ENCODE results near the gene ZNF280C.

Gene ZNF280C

GRCh38 chrX:130267956-130268448 is 697 bp downstream of the ZNF280C start:
- ChIA-PET CTCF (no interaction called here), POLR2A (interaction anchor here (0.6 to 1.4 kb wide), 5 partner anchors 16 to 72 kb away, joined by 3 to 4 read pairs (median 4); partner anchors contain the start of gene SLC25A14)
- TF ChIP-seq FOXA1 (IDR thresholded peaks at IDR 0.05) (no peak), LEF1 (IDR thresholded peaks at IDR 0.05; ENCODE audit: borderline replicate concordance) (no peak), BHLHE40 (IDR thresholded peaks at IDR 0.05; ENCODE audit: borderline replicate concordance) (no peak), CTBP1 (IDR thresholded peaks at IDR 0.05; ENCODE audit: borderline replicate concordance) (no peak), ARNT (IDR thresholded peaks at IDR 0.05) (no peak), PKNOX1 (IDR thresholded peaks at IDR 0.05) (no peak), NFRKB (IDR thresholded peaks at IDR 0.05) (no peak)
- no peak for DNase-seq (ENCODE audit: extremely low spot score)

GRCh38 chrX:130264573-130264972 is 4.1 kb downstream of the ZNF280C start:
- CTCF ChIA-PET, result interaction anchor here (0.8 kb wide), 1 partner anchor 144 kb away, joined by 3 read pairs; no protein-coding TSS in a partner anchor
- no peak for DNase-seq (ENCODE audit: extremely low spot score)
- TF ChIP-seq TARDBP (IDR thresholded peaks at IDR 0.05) (no peak), NFRKB (IDR thresholded peaks at IDR 0.05) (no peak), SUZ12 (IDR thresholded peaks at IDR 0.05) (no peak), ELF4 (IDR thresholded peaks at IDR 0.05) (no peak), FOXM1 (IDR thresholded peaks at IDR 0.05; ENCODE audit: borderline replicate concordance) (no peak), LEF1 (IDR thresholded peaks at IDR 0.05; ENCODE audit: borderline replicate concordance) (no peak), HDGF (IDR thresholded peaks at IDR 0.05; ENCODE audit: borderline replicate concordance) (no peak), BHLHE40 (IDR thresholded peaks at IDR 0.05; ENCODE audit: borderline replicate concordance) (no peak), CTBP1 (IDR thresholded peaks at IDR 0.05; ENCODE audit: borderline replicate concordance) (no peak), FOXA1 (IDR thresholded peaks at IDR 0.05) (no peak), ARNT (IDR thresholded peaks at IDR 0.05) (no peak), L3MBTL2 (conservative IDR thresholded peaks at IDR 0.05) (no peak), PKNOX1 (IDR thresholded peaks at IDR 0.05) (no peak), SP1 (IDR thresholded peaks at IDR 0.05) (no peak), ZNF384 (IDR thresholded peaks at IDR 0.05) (no peak)
- POLR2A ChIA-PET, result no interaction called here

DNA sequence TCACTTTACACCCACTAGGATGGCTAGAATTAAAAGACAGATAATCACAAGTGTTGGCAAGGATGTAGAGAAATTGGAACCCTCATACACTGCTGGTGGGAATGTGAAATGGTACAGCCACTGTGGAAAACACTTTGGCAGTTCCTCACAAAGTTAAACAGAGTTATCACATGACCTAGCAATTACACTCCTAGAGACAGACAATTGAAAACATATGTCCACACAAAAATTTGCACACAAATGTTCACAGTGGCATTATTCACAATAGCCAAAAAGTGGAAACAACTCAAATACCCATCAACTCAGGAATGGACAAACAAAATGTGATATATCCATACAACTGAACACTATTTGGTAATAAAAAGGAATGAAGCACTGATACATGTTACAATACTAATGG is 5.7 kb downstream of the ZNF280C start:
- TF ChIP-seq HDGF (IDR thresholded peaks at IDR 0.05; ENCODE audit: borderline replicate concordance) (no peak), NFRKB (IDR thresholded peaks at IDR 0.05) (no peak), FOXK2 (IDR thresholded peaks at IDR 0.05) (no peak), ELF4 (IDR thresholded peaks at IDR 0.05) (no peak), BHLHE40 (IDR thresholded peaks at IDR 0.05; ENCODE audit: borderline replicate concordance) (no peak), PKNOX1 (IDR thresholded peaks at IDR 0.05) (no peak), FOXA1 (IDR thresholded peaks at IDR 0.05) (no peak), ARNT (IDR thresholded peaks at IDR 0.05) (no peak)
- no peak for DNase-seq (ENCODE audit: extremely low spot score)
- POLR2A ChIA-PET, result no interaction called here
- CTCF ChIA-PET, result no interaction called here

DNA sequence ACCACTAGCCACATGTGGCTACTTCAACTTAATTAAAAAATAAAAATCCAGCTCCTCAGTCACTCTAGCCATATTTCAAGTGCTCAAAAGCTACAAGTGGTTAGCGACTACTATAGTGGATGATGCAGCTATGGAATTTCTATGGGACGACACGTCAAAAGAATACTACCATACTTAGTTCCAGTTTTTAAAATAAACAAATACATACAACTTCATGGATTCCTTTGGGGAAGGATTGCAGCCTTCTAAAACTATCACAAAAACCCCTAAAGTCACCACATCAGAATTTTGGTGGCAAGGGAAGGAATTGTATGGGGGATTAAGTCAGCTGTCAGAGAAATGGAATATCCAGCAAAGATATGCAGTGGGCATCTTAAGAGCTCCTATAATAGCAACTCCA is 6.5 kb downstream of the ZNF280C start:
- ChIA-PET CTCF (no interaction called here), POLR2A (no interaction called here)
- no peak for TF ChIP-seq HDGF (IDR thresholded peaks at IDR 0.05; ENCODE audit: borderline replicate concordance)
- TF ChIP-seq SP1 (IDR thresholded peaks at IDR 0.05), result no peak
- TF ChIP-seq ARNT (IDR thresholded peaks at IDR 0.05), result no peak
- no peak for TF ChIP-seq FOXK2 (IDR thresholded peaks at IDR 0.05)
- no peak for TF ChIP-seq CTBP1 (IDR thresholded peaks at IDR 0.05; ENCODE audit: borderline replicate concordance)
- TF ChIP-seq BHLHE40 (IDR thresholded peaks at IDR 0.05; ENCODE audit: borderline replicate concordance), result no peak
- TF ChIP-seq LEF1 (IDR thresholded peaks at IDR 0.05; ENCODE audit: borderline replicate concordance), result no peak
- TF ChIP-seq SUZ12 (IDR thresholded peaks at IDR 0.05), result no peak
- TF ChIP-seq TARDBP (IDR thresholded peaks at IDR 0.05), result no peak
- no peak for TF ChIP-seq NFRKB (IDR thresholded peaks at IDR 0.05)
- no peak for TF ChIP-seq ELF4 (IDR thresholded peaks at IDR 0.05)
- TF ChIP-seq L3MBTL2 (conservative IDR thresholded peaks at IDR 0.05), result no peak; the same call in 1 of the 2 replicates
- no peak for TF ChIP-seq FOXA1 (IDR thresholded peaks at IDR 0.05)
- TF ChIP-seq PKNOX1 (IDR thresholded peaks at IDR 0.05), result no peak
- no peak for TF ChIP-seq FOXM1 (IDR thresholded peaks at IDR 0.05; ENCODE audit: borderline replicate concordance)
- no peak for TF ChIP-seq ZNF384 (IDR thresholded peaks at IDR 0.05)
- DNase-seq (ENCODE audit: extremely low spot score), result no peak

GRCh38 chrX:130261296-130261893 is 7.3 kb downstream of the ZNF280C start:
- ChIA-PET POLR2A (no interaction called here), CTCF (no interaction called here)
- DNase-seq (ENCODE audit: extremely low spot score), result no peak
- no peak for TF ChIP-seq ELF4 (IDR thresholded peaks at IDR 0.05)
- no peak for TF ChIP-seq PKNOX1 (IDR thresholded peaks at IDR 0.05)
- no peak for TF ChIP-seq CTBP1 (IDR thresholded peaks at IDR 0.05; ENCODE audit: borderline replicate concordance)
- TF ChIP-seq L3MBTL2 (conservative IDR thresholded peaks at IDR 0.05), result no peak
- TF ChIP-seq TARDBP (IDR thresholded peaks at IDR 0.05), result no peak
- no peak for TF ChIP-seq HDGF (IDR thresholded peaks at IDR 0.05; ENCODE audit: borderline replicate concordance)
